ENCODE data around the gene PPP1R37. TPM values are rescaled to one million over a fixed set of nuclear protein-coding genes. Genes with fewer than 3 reads are reported as not detected.

PPP1R37 gene
- total and polyA plus RNA-seq, 2 donors (not counting 3 experiments of a cell fraction or from before 2014, with no cell fraction given): 16.2 to 27.1 TPM

- Histone ChIP-seq H3K9ac (replicated peaks; ENCODE audit: extremely low read depth, insufficient read depth, low read length) (no peak overlapping the region), H3K27ac (ENCODE audit: insufficient read depth, low read depth, low read length) (no peak overlapping the region), H4K20me1 (replicated peaks; ENCODE audit: control insufficient read depth, extremely low read depth, insufficient read depth, low read length) (no peaks in the 10 kb centered on the region), H3K4me2 (ENCODE audit: insufficient read depth, low read length) (no peak overlapping the region), H3K4me3 (replicated peaks in 1 of 3; ENCODE audit: insufficient read depth in 1 of 3, low read depth in 1 of 3, low read length in 3 of 3) (no peak overlapping the region), H3K4me1 (ENCODE audit: control insufficient read depth, extremely low read depth, insufficient read depth, low read length) (peaks cover 6% of the 10 kb centered on the region), H3K79me2 (ENCODE audit: control insufficient read depth, insufficient read depth, low read length) (no peaks in the 10 kb centered on the region), H3K9me1 (replicated peaks; ENCODE audit: control insufficient read depth, extremely low read depth, insufficient read depth, low read length) (no peaks in the 10 kb centered on the region), H3K9me3 (replicated peaks; ENCODE audit: control insufficient read depth, insufficient read depth, low read length) (no peaks in the 10 kb centered on the region), H3K36me3 (ENCODE audit: control insufficient read depth in 2 of 2, extremely low read depth in 1 of 2, insufficient read depth in 2 of 2, low read length in 2 of 2) (no peaks in the 10 kb centered on the region), H3K27me3 (ENCODE audit: control insufficient read depth in 2 of 2, insufficient read depth in 2 of 2, low read length in 2 of 2) (no peaks in the 10 kb centered on the region), H2AFZ (ENCODE audit: low read depth, low read length) (no peak overlapping the region)
- dilution Hi-C loops (cut with MboI; ENCODE audit: extremely low pct_ligation_motif_present, low sequenced_read_pairs): no loop called here
- ChIA-PET CTCF (no interaction called here), POLR2A (no interaction called here)
- DNase-seq (ENCODE audit: low read depth, low spot score) (no peak), FAIRE-seq (no peak)
- intact Hi-C loops (cut with micrococcal nuclease): no loop called here
- TF ChIP-seq EZH2 (IDR thresholded peaks at IDR 0.05; ENCODE audit: borderline replicate concordance, low read depth, low read length, severe bottlenecking) (no peak), MYC (IDR thresholded peaks at IDR 0.05; ENCODE audit: low read depth, low read length) (no peak), POLR2AphosphoS5 (IDR thresholded peaks at IDR 0.05; ENCODE audit: insufficient read depth, low read depth, low read length) (no peak), POLR2A (IDR thresholded peaks at IDR 0.05; ENCODE audit: low read depth, low read length) (no peak)
- no TSS peak for BruUV-seq (replicated peaks)
Measured at GRCh38 chr19:45159971-45160324, 67.0 kb downstream of the PPP1R37 start.

- Histone ChIP-seq H3K27ac (ENCODE audit: insufficient read depth, low read depth, low read length) (no peak within 1 kb of the TSS), H3K79me2 (ENCODE audit: control insufficient read depth, insufficient read depth, low read length) (no peaks in the 10 kb centered on the region), H3K27me3 (ENCODE audit: control insufficient read depth in 2 of 2, insufficient read depth in 2 of 2, low read length in 2 of 2) (no peaks in the 10 kb centered on the region), H3K4me1 (ENCODE audit: control insufficient read depth, extremely low read depth, insufficient read depth, low read length) (peaks cover 6% of the 10 kb centered on the region), H4K20me1 (replicated peaks; ENCODE audit: control insufficient read depth, extremely low read depth, insufficient read depth, low read length) (no peaks in the 10 kb centered on the region), H3K4me2 (ENCODE audit: insufficient read depth, low read length) (no peak within 1 kb of the TSS), H3K9me3 (replicated peaks; ENCODE audit: control insufficient read depth, insufficient read depth, low read length) (no peaks in the 10 kb centered on the region), H2AFZ (ENCODE audit: low read depth, low read length) (no peak within 1 kb of the TSS), H3K9ac (replicated peaks; ENCODE audit: extremely low read depth, insufficient read depth, low read length) (no peak within 1 kb of the TSS), H3K9me1 (replicated peaks; ENCODE audit: control insufficient read depth, extremely low read depth, insufficient read depth, low read length) (no peaks in the 10 kb centered on the region), H3K36me3 (ENCODE audit: control insufficient read depth in 2 of 2, extremely low read depth in 1 of 2, insufficient read depth in 2 of 2, low read length in 2 of 2) (no peaks in the 10 kb centered on the region), H3K4me3 (replicated peaks in 1 of 3; ENCODE audit: insufficient read depth in 1 of 3, low read depth in 1 of 3, low read length in 3 of 3) (no peak within 1 kb of the TSS)
- DNase-seq (ENCODE audit: low read depth, low spot score): no peak
- ChIA-PET POLR2A (no interaction called here), CTCF (interaction anchor here (1.0 to 1.3 kb wide), 4 partner anchors 17 to 178 kb away, joined by 3 to 4 read pairs (median 4); partner anchors contain the start of genes BLOC1S3 and TRAPPC6A)
- dilution Hi-C loops (cut with MboI; ENCODE audit: extremely low pct_ligation_motif_present, low sequenced_read_pairs): no loop called here
- no peak for FAIRE-seq
- no TSS peak for BruUV-seq (replicated peaks)
- TF ChIP-seq EZH2 (IDR thresholded peaks at IDR 0.05; ENCODE audit: borderline replicate concordance, low read depth, low read length, severe bottlenecking) (no peak), JUN (IDR thresholded peaks at IDR 0.05; ENCODE audit: borderline replicate concordance, insufficient read depth, insufficient read length, low read depth) (no peak), GATA2 (IDR thresholded peaks at IDR 0.05; ENCODE audit: insufficient read depth, insufficient read length, low read depth, low read length) (no peak), FOS (IDR thresholded peaks at IDR 0.05; ENCODE audit: borderline replicate concordance, insufficient read depth, low read length) (no peak), MAX (IDR thresholded peaks at IDR 0.05; ENCODE audit: insufficient read depth, insufficient read length) (no peak), POLR2AphosphoS5 (IDR thresholded peaks at IDR 0.05; ENCODE audit: insufficient read depth, low read depth, low read length) (no peak), POLR2A (IDR thresholded peaks at IDR 0.05; ENCODE audit: low read depth, low read length) (no peak), MYC (IDR thresholded peaks at IDR 0.05; ENCODE audit: low read depth, low read length) (no peak), CTCF (IDR thresholded peaks at IDR 0.05; ENCODE audit: extremely low read depth in 1 of 2, insufficient read depth in 1 of 2, low read depth in 1 of 2, low read length in 2 of 2) (no peak)
- intact Hi-C loops (cut with micrococcal nuclease): no loop called here
Measured at GRCh38 chr19:45160870-45161737, 68.1 kb downstream of the PPP1R37 start, which contains the start of gene NKPD1. NKPD1 (minus strand) TSS chr19:45160982; CDS start chr19:45160150, 832 bp downstream.

All from endothelial cell of umbilical vein (primary cell).